ENCODE data around the gene HDAC8. TPM values are rescaled to one million over a fixed set of nuclear protein-coding genes. Genes with fewer than 3 reads are reported as not detected.

Gene HDAC8
- total and polyA plus RNA-seq, 9 of the 15 experiments (the other 6 are each of a cell fraction or from before 2014, with no cell fraction given) = 18.9 to 53.8 (median 28.7) TPM

DNA sequence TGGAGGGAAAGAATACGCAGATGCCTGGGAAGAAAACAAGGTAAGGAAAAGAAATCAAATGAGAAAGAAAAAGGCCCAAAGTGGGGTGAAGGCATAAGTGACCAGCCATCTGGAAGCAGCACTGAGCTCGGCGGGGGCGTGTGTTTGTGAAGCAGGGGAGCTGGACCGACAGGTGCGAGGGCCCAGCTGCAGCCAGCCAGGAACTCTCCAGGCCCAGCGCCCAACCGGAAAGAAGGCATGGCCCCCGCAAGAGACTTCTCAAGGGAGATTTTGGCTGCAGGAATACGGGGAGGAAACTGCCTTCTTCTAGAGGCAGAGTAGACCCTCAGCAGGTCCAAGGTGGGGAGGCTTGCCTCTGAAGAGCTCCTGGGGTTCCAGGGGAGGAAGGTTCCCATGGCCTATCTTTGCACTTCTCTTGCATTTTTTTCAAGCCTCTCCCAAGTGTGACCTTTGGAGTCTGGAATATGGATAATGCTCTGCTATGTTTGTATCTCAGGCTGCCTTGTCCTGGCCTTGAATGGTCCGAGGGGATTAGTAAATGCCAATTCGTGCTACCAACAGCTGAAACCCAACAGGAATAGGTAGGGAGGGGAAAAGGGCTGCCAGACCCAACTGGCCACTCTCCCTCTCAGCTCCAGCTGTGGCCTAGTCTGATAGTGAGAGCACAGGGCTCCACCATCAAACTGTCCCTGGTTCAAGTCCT, 256.1 kb downstream of the HDAC8 start:
- Histone ChIP-seq H2AFZ (ENCODE audit: low read depth, low read length) (no peak overlapping the region), H3K27ac (ENCODE audit: extremely low read depth, low read depth, low read length) (no peak overlapping the region), H4K20me1 (replicated peaks; ENCODE audit: control insufficient read depth, insufficient read depth, low read length) (no peaks in the 10 kb centered on the region), H3K27me3 (ENCODE audit: control insufficient read depth in 2 of 2, insufficient read depth in 2 of 2, low read length in 2 of 2) (no peaks in the 10 kb centered on the region), H3K9me3 (replicated peaks; ENCODE audit: control insufficient read depth, insufficient read depth, low read depth, low read length) (no peaks in the 10 kb centered on the region), H3K9ac (ENCODE audit: insufficient read depth in 1 of 2, low read depth in 2 of 2, low read length in 2 of 2) (no peak overlapping the region), H3K4me3 (no peak overlapping the region), H3K9me1 (ENCODE audit: control insufficient read depth, insufficient read depth, low read length) (no peaks in the 10 kb centered on the region), H3K79me2 (ENCODE audit: control insufficient read depth, insufficient read depth, low read length) (no peaks in the 10 kb centered on the region), H3K4me1 (replicated peaks in 1 of 2; ENCODE audit: control insufficient read depth in 2 of 2, insufficient read depth in 2 of 2, low read length in 2 of 2) (peaks cover 0 to 5% of the 10 kb centered on the region in 2 experiments; a peak in 1 of 5 replicates), H3K4me2 (ENCODE audit: insufficient read depth, low read length) (no peak overlapping the region), H3K36me3 (ENCODE audit: control insufficient read depth, insufficient read depth, low read length) (no peaks in the 10 kb centered on the region)
- POLR2A ChIA-PET = interaction anchor here (1.7 kb wide), 1 partner anchor 39 kb away, joined by 5 read pairs; the partner anchor contains the start of gene RPS4X
- no TSS peak for BruUV-seq (replicated peaks)
- CTCF ChIA-PET (ENCODE audit: low intra/inter-chr PET ratio) = no interaction called here
- ATAC-seq (no peak), DNase-seq (ENCODE audit: extremely low read depth in 1 of 4, low spot score in 3 of 4) (no peak), FAIRE-seq (no peak)
- TF ChIP-seq ZNF140 (CRISPR knock-in tag; IDR thresholded peaks at IDR 0.05) (no peak), HSF4 (CRISPR knock-in tag; IDR thresholded peaks at IDR 0.05; ENCODE audit: borderline replicate concordance) (no peak), ETS2 (tag; IDR thresholded peaks at IDR 0.05; ENCODE audit: borderline replicate concordance, poor library complexity, severe bottlenecking) (no peak), ZNF165 (CRISPR knock-in tag; IDR thresholded peaks at IDR 0.05; ENCODE audit: borderline replicate concordance) (no peak), NBN (IDR thresholded peaks at IDR 0.05; ENCODE audit: low read depth) (no peak), U2AF2 (optimal IDR thresholded peaks at IDR 0.05; ENCODE audit: low read depth, low read length) (no peak), SNRNP70 (optimal IDR thresholded peaks at IDR 0.05; ENCODE audit: low read depth, low read length) (no peak)
- TF ChIP-seq, protein P1, sequence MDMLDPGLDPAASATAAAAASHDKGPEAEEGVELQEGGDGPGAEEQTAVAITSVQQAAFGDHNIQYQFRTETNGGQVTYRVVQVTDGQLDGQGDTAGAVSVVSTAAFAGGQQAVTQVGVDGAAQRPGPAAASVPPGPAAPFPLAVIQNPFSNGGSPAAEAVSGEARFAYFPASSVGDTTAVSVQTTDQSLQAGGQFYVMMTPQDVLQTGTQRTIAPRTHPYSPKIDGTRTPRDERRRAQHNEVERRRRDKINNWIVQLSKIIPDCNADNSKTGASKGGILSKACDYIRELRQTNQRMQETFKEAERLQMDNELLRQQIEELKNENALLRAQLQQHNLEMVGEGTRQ (CRISPR knock-in tag; IDR thresholded peaks at IDR 0.05) = no peak
- TF ChIP-seq, protein P2, sequence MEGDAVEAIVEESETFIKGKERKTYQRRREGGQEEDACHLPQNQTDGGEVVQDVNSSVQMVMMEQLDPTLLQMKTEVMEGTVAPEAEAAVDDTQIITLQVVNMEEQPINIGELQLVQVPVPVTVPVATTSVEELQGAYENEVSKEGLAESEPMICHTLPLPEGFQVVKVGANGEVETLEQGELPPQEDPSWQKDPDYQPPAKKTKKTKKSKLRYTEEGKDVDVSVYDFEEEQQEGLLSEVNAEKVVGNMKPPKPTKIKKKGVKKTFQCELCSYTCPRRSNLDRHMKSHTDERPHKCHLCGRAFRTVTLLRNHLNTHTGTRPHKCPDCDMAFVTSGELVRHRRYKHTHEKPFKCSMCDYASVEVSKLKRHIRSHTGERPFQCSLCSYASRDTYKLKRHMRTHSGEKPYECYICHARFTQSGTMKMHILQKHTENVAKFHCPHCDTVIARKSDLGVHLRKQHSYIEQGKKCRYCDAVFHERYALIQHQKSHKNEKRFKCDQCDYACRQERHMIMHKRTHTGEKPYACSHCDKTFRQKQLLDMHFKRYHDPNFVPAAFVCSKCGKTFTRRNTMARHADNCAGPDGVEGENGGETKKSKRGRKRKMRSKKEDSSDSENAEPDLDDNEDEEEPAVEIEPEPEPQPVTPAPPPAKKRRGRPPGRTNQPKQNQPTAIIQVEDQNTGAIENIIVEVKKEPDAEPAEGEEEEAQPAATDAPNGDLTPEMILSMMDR (IDR thresholded peaks at IDR 0.05 in 2 of 3, conservative IDR thresholded peaks at IDR 0.05 in 1 of 3; ENCODE audit: insufficient read depth in 2 of 3, low read depth in 1 of 3, low read length in 3 of 3) = no peak
- TF ChIP-seq, protein P3, sequence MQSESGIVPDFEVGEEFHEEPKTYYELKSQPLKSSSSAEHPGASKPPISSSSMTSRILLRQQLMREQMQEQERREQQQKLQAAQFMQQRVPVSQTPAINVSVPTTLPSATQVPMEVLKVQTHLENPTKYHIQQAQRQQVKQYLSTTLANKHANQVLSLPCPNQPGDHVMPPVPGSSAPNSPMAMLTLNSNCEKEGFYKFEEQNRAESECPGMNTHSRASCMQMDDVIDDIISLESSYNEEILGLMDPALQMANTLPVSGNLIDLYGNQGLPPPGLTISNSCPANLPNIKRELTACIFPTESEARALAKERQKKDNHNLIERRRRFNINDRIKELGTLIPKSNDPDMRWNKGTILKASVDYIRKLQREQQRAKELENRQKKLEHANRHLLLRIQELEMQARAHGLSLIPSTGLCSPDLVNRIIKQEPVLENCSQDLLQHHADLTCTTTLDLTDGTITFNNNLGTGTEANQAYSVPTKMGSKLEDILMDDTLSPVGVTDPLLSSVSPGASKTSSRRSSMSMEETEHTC (IDR thresholded peaks at IDR 0.05) = no peak
- TF ChIP-seq, protein P4, sequence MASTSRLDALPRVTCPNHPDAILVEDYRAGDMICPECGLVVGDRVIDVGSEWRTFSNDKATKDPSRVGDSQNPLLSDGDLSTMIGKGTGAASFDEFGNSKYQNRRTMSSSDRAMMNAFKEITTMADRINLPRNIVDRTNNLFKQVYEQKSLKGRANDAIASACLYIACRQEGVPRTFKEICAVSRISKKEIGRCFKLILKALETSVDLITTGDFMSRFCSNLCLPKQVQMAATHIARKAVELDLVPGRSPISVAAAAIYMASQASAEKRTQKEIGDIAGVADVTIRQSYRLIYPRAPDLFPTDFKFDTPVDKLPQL (IDR thresholded peaks at IDR 0.05; ENCODE audit: extremely low read depth, insufficient read length) = no peak
- TF ChIP-seq, protein P5, sequence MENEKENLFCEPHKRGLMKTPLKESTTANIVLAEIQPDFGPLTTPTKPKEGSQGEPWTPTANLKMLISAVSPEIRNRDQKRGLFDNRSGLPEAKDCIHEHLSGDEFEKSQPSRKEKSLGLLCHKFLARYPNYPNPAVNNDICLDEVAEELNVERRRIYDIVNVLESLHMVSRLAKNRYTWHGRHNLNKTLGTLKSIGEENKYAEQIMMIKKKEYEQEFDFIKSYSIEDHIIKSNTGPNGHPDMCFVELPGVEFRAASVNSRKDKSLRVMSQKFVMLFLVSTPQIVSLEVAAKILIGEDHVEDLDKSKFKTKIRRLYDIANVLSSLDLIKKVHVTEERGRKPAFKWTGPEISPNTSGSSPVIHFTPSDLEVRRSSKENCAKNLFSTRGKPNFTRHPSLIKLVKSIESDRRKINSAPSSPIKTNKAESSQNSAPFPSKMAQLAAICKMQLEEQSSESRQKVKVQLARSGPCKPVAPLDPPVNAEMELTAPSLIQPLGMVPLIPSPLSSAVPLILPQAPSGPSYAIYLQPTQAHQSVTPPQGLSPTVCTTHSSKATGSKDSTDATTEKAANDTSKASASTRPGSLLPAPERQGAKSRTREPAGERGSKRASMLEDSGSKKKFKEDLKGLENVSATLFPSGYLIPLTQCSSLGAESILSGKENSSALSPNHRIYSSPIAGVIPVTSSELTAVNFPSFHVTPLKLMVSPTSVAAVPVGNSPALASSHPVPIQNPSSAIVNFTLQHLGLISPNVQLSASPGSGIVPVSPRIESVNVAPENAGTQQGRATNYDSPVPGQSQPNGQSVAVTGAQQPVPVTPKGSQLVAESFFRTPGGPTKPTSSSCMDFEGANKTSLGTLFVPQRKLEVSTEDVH (IDR thresholded peaks at IDR 0.05; ENCODE audit: low read depth, partially characterized antibody) = no peak
- in situ Hi-C loops (cut with MboI) (loop anchor here (25.0 kb wide), 1 partner anchor 221 kb away; no protein-coding TSS in a partner anchor), intact Hi-C loops (cut with micrococcal nuclease) (no loop called here)
- WGBS (ENCODE audit: insufficient coverage, low coverage, missing lambda C conversion rate) = 25% methylated on average over 7 of the region's 12 CpGs
